ENCODE data around the gene HSD17B12.

DNA sequence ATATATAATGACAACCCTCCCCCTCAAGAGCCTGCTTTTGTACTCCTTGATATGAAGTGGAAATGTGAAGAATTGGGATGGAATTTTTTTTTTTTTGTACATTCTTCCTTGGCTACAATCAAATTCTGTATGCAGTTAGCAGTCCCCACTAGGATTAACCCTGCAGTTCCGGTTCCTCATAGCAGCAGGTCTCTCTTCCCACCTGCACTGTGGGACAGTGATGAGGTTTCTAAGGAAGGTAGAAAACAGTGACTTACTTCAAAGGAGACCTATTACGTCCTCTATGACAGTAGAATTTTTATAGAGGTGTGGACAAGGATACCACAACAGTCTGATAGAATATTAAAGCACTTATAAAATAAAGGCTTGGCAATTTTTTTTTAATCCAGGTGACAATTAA lies 153.7 kb downstream of the HSD17B12 start:
- no peak for TF ChIP-seq CTCF (CRISPR knock-in tag; IDR thresholded peaks at IDR 0.05)
- TF ChIP-seq ZNF441 (CRISPR knock-in tag; IDR thresholded peaks at IDR 0.05; ENCODE audit: borderline replicate concordance), result no peak
- TF ChIP-seq RFX3 (CRISPR knock-in tag; IDR thresholded peaks at IDR 0.05), result no peak
- no peak for TF ChIP-seq ASH2L (IDR thresholded peaks at IDR 0.05; ENCODE audit: insufficient read length, low read depth, low read length)
- TF ChIP-seq, protein P1, sequence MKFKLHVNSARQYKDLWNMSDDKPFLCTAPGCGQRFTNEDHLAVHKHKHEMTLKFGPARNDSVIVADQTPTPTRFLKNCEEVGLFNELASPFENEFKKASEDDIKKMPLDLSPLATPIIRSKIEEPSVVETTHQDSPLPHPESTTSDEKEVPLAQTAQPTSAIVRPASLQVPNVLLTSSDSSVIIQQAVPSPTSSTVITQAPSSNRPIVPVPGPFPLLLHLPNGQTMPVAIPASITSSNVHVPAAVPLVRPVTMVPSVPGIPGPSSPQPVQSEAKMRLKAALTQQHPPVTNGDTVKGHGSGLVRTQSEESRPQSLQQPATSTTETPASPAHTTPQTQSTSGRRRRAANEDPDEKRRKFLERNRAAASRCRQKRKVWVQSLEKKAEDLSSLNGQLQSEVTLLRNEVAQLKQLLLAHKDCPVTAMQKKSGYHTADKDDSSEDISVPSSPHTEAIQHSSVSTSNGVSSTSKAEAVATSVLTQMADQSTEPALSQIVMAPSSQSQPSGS (CRISPR knock-in tag; IDR thresholded peaks at IDR 0.05), result no peak
- no peak for TF ChIP-seq RAD21 (CRISPR knock-in tag; IDR thresholded peaks at IDR 0.05)
- no peak for TF ChIP-seq ARID4A (CRISPR knock-in tag; IDR thresholded peaks at IDR 0.05; ENCODE audit: borderline replicate concordance)
